AG04449 (cell line): Measurements from ENCODE around the gene PCED1B.

Source experiments
- CTCF ChIA-PET: fragments of 350-600 bp; formaldehyde crosslinking; extraction: SDS; loops from one replicate; lab custom pipeline; 2021; ENCODE audit warnings: antibody characterized with exemption; lab: Yijun Ruan, JAX
- POLR2A ChIA-PET: fragments of 400-600, 350-600 bp; formaldehyde crosslinking; extraction: SDS; loops from one replicate; lab custom pipeline; 2020; ENCODE audit warnings: antibody characterized with exemption, inconsistent platforms; lab: Yijun Ruan, JAX
- DNase-seq: peaks from one replicate; pipeline ENCODE4 v3.0.0-alpha.2; 2010; ENCODE audit warnings: low read depth, low spot score
- H3K4me3 ChIP-seq: 2 replicates; pipeline ENCODE4 v1.5.1; 2011; ENCODE audit warnings: low read depth, mild to moderate bottlenecking, control low read depth, low read length
- TF ChIP-seq, protein P1 (sequence below): IDR thresholded peaks from one replicate; pipeline ENCODE4 v1.5.1; 2011; ENCODE audit warnings: mild to moderate bottlenecking, moderate library complexity, low read length, control low read depth, inconsistent platforms; ENCODE audit not compliant: insufficient read depth; ENCODE audit errors: missing control alignments

Gene PCED1B

DNA sequence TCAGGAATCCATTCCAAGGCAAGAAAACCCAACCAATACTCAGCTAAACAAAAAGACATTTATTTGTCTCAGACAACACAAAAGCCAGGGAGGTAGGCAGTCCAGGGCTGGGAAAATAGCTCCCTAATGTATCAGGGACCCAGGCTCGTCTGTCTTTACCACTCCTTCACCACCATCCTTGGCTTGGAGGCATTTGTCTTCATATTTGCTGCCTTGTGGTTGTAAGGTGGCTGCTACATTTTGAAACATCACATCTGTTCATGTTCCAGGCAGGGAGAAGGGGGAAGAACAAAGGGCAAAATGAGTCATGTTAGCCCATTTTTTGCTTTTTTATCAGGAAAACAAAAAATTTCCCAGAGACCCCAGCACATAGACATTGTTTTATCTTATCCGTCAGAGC, 44.8 kb upstream of the PCED1B start:
- no peak overlapping the region for H3K4me3 ChIP-seq
- TF ChIP-seq, protein P1, sequence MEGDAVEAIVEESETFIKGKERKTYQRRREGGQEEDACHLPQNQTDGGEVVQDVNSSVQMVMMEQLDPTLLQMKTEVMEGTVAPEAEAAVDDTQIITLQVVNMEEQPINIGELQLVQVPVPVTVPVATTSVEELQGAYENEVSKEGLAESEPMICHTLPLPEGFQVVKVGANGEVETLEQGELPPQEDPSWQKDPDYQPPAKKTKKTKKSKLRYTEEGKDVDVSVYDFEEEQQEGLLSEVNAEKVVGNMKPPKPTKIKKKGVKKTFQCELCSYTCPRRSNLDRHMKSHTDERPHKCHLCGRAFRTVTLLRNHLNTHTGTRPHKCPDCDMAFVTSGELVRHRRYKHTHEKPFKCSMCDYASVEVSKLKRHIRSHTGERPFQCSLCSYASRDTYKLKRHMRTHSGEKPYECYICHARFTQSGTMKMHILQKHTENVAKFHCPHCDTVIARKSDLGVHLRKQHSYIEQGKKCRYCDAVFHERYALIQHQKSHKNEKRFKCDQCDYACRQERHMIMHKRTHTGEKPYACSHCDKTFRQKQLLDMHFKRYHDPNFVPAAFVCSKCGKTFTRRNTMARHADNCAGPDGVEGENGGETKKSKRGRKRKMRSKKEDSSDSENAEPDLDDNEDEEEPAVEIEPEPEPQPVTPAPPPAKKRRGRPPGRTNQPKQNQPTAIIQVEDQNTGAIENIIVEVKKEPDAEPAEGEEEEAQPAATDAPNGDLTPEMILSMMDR: no peak
- no peak for DNase-seq
- POLR2A ChIA-PET: no interaction called here
- CTCF ChIA-PET: interaction anchor here (0.7 to 6.4 kb wide), 8 partner anchors 8 to 652 kb away, joined by 3 to 122 read pairs (median 43); no protein-coding TSS in a partner anchor

- ChIA-PET POLR2A (no interaction called here), CTCF (interaction anchor here (0.9 to 6.4 kb wide), 6 partner anchors 13 to 651 kb away, joined by 3 to 122 read pairs (median 34); no protein-coding TSS in a partner anchor)
- no peak for DNase-seq
- H3K4me3 ChIP-seq: no peak overlapping the region
- TF ChIP-seq, protein P1: no peak
These were observed 43.9 kb upstream of the PCED1B start for GRCh38 chr12:47035484-47035883.

DNA sequence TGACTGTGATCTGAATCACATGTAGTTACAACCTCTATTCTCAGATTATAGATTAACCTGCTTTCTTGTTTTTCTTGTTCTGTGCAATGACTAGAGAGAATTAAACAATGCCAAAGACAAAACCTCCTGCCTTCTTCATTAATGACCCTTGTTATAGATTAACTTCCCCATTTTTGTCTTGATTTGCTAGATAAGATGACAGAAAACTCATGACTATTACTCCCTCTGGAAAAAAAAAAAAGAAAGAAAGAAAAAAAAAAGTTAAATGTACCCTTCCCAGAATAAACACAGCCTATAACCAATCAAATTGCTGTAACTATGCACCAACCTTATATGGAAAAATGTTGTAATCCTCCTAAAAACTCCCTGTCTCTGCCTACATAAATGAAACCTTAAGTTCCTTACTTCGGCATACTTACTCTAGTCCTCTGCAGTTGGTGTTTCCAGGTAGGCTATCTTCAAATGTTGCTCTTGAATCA, 41.1 kb upstream of the PCED1B start:
- ChIA-PET POLR2A (no interaction called here), CTCF (interaction anchor here (1.0 kb wide), 1 partner anchor 359 kb away, joined by 3 read pairs; no protein-coding TSS in a partner anchor)
- no peak for DNase-seq

DNA sequence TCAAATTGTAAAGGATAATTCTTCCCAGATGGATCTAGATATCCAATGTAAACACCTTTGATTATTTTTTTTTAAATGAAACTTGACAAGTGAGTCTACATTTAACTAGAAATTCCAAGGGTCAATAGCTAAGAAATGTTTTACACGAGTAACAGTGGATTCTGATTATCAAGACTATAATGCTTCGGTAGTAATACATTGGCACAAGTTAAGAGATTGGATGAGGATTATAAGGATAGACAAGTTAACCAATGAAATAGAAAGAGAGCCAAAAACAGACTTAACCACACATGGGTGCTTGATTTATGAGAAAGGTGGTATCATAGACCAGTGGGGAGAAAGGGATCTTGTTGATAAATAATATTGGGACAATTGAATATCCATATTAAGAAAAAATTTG, 40.3 kb upstream of the PCED1B start:
- DNase-seq: no peak
- CTCF ChIA-PET: no interaction called here
- TF ChIP-seq, protein P1: no peak
- POLR2A ChIA-PET: no interaction called here
- H3K4me3 ChIP-seq: no peak overlapping the region

More for the DNA sequence above, 41.1 kb upstream of the PCED1B start:
- no peak overlapping the region for H3K4me3 ChIP-seq
- TF ChIP-seq, protein P1: no peak

DNA sequence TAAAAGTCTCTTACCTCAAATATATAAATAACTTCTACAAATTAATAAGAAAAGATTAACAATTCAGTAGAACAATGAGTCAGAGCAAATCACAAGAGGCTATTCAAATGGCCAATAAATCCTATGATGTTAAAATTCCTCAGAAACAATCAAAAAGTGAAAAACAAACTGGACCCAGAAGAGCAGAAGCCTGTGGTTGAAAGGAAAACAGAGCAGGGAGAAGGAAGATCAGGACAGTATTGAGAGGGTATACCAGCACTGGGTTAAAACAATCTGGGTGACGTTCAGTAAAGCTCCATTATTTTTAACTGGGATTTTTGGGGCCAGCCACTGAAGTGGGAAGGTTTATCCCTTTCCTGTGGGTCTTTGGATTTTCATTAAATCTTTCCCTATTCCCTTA, 39.7 kb upstream of the PCED1B start:
- no peak overlapping the region for H3K4me3 ChIP-seq
- DNase-seq: no peak
- POLR2A ChIA-PET: no interaction called here
- TF ChIP-seq, protein P1: no peak
- CTCF ChIA-PET: no interaction called here

GRCh38 chr12:47041327-47041726, 38.1 kb upstream of the PCED1B start:
- CTCF ChIA-PET: interaction anchor here (2.6 kb wide), 1 partner anchor 9 kb away, joined by 15 read pairs; no protein-coding TSS in a partner anchor

More at GRCh38 chr12:47041327-47041726, 38.1 kb upstream of the PCED1B start:
- POLR2A ChIA-PET: no interaction called here
- no peak overlapping the region for H3K4me3 ChIP-seq
- TF ChIP-seq, protein P1: no peak
- DNase-seq: no peak
